NT2/D1 (cell line): ENCODE measurements around the gene CYP46A1.

Experiments used
- DNase-seq: peaks from one replicate; pipeline ENCODE4 v3.0.0-alpha.2; 2011; ENCODE audit warnings: low read depth, low spot score
- H3K27me3 ChIP-seq: 2 replicates; pipeline ENCODE4 v1.6.0; 2011; ENCODE audit warnings: mild to moderate bottlenecking; ENCODE audit not compliant: insufficient read length, insufficient read depth
- H3K36me3 ChIP-seq: 2 replicates; pipeline ENCODE4 v1.6.1; 2011; ENCODE audit warnings: mild to moderate bottlenecking, low read length, mixed read lengths; ENCODE audit not compliant: insufficient read depth, insufficient read length
- H3K4me1 ChIP-seq: 2 replicates; pipeline ENCODE4 v1.5.1; 2011; ENCODE audit not compliant: insufficient read depth, insufficient read length
- H3K4me3 ChIP-seq: 2 replicates; pipeline ENCODE4 v1.5.1; 2011; ENCODE audit warnings: low read depth; ENCODE audit not compliant: insufficient read length
- H3K9ac ChIP-seq: 2 replicates; pipeline ENCODE4 v1.6.0; 2011; ENCODE audit warnings: low read depth; ENCODE audit not compliant: insufficient read length
- H3K9me3 ChIP-seq: 2 replicates; pipeline ENCODE4 v1.5.1; 2011; ENCODE audit warnings: mild to moderate bottlenecking, low read length; ENCODE audit not compliant: insufficient read depth
- SUZ12 ChIP-seq: IDR thresholded peaks from 2 replicates; pipeline ENCODE4 v1.6.1; 2011; ENCODE audit not compliant: insufficient read length, insufficient read depth; ENCODE audit errors: extremely low read depth
- YY1 ChIP-seq: IDR thresholded peaks from 2 replicates; pipeline ENCODE4 v1.6.1; 2011; ENCODE audit not compliant: insufficient read length, insufficient read depth
- ZNF274 ChIP-seq: IDR thresholded peaks from 2 replicates; pipeline ENCODE4 v1.6.1; 2011; ENCODE audit warnings: mild to moderate bottlenecking, low read depth, low read length

The CYP46A1 gene

GRCh38 chr14:99718811-99719192, 34.7 kb downstream of the CYP46A1 start:
- TF ChIP-seq SUZ12 (no peak), YY1 (no peak), ZNF274 (no peak)
- no peaks in the 10 kb centered on the region for H3K27me3 ChIP-seq
- H3K9ac ChIP-seq = no peak overlapping the region
- H3K9me3 ChIP-seq = no peaks in the 10 kb centered on the region
- no peak for DNase-seq
- H3K4me3 ChIP-seq = no peak overlapping the region
- no peaks in the 10 kb centered on the region for H3K36me3 ChIP-seq
- H3K4me1 ChIP-seq = peaks cover 21% of the 10 kb centered on the region

- H3K36me3 ChIP-seq = no peaks in the 10 kb centered on the region
- no peak for TF ChIP-seq ZNF274
- no peak for TF ChIP-seq SUZ12
- TF ChIP-seq YY1 = no peak
- no peaks in the 10 kb centered on the region for H3K27me3 ChIP-seq
- no peak overlapping the region for H3K9ac ChIP-seq
- no peak for DNase-seq
- H3K4me1 ChIP-seq = peaks cover 17% of the 10 kb centered on the region
- no peak overlapping the region for H3K4me3 ChIP-seq
- H3K9me3 ChIP-seq = no peaks in the 10 kb centered on the region
Observed at GRCh38 chr14:99720941-99721791, 37.1 kb downstream of the CYP46A1 start.

- Histone ChIP-seq H3K36me3 (no peaks in the 10 kb centered on the region), H3K4me3 (no peak overlapping the region), H3K9ac (no peak overlapping the region), H3K4me1 (peaks cover 13% of the 10 kb centered on the region), H3K9me3 (no peaks in the 10 kb centered on the region), H3K27me3 (no peaks in the 10 kb centered on the region)
- no peak for TF ChIP-seq ZNF274
- no peak for TF ChIP-seq YY1
- no peak for TF ChIP-seq SUZ12
- no peak for DNase-seq
Observed at GRCh38 chr14:99721792-99722516, 37.9 kb downstream of the CYP46A1 start.

GRCh38 chr14:99722741-99723140, 38.6 kb downstream of the CYP46A1 start:
- H3K27me3 ChIP-seq = no peaks in the 10 kb centered on the region
- TF ChIP-seq YY1 (no peak), ZNF274 (no peak), SUZ12 (no peak)
- H3K36me3 ChIP-seq = no peaks in the 10 kb centered on the region
- no peak overlapping the region for H3K9ac ChIP-seq
- no peak overlapping the region for H3K4me3 ChIP-seq
- peaks cover 7% of the 10 kb centered on the region for H3K4me1 ChIP-seq
- H3K9me3 ChIP-seq = no peaks in the 10 kb centered on the region
- DNase-seq = no peak

GRCh38 chr14:99724196-99724891, 40.2 kb downstream of the CYP46A1 start:
- DNase-seq = no peak
- H3K4me3 ChIP-seq = no peak overlapping the region

GRCh38 chr14:99724939-99725773, 41.1 kb downstream of the CYP46A1 start:
- Histone ChIP-seq H3K27me3 (no peaks in the 10 kb centered on the region), H3K9me3 (no peaks in the 10 kb centered on the region), H3K4me1 (peaks cover 4% of the 10 kb centered on the region), H3K4me3 (no peak overlapping the region), H3K36me3 (no peaks in the 10 kb centered on the region), H3K9ac (peak overlapping the region; percentile 8)
- TF ChIP-seq YY1 = no peak
- DNase-seq = no peak

More at GRCh38 chr14:99724196-99724891, 40.2 kb downstream of the CYP46A1 start:
- Histone ChIP-seq H3K9ac (peak overlapping the region; percentile 8), H3K9me3 (no peaks in the 10 kb centered on the region), H3K4me1 (peaks cover 4% of the 10 kb centered on the region), H3K36me3 (no peaks in the 10 kb centered on the region), H3K27me3 (no peaks in the 10 kb centered on the region)
- TF ChIP-seq SUZ12 (no peak), YY1 (no peak), ZNF274 (no peak)
